HCT116 (cell line): ENCODE data around the gene TUBA3D. TPM values are rescaled to one million over a fixed set of nuclear protein-coding genes. Genes with fewer than 3 reads are reported as not detected.
A peak's percentile ranks its signal among the peaks of the same experiment; 100 is the strongest.
"Not testable (repeated sequence)": the region's sequence is repeated elsewhere in the genome, so short reads cannot be mapped to it uniquely, and the experiment has no call there.

ENCODE experiments used
- ATAC-seq: fragments of 200-7000 bp; cut with Tn5 transposase; 2 replicates; pipeline ENCODE4 v1.9.1; 2020; ENCODE audit warnings: mild to moderate bottlenecking, moderate library complexity
- BruUV-seq: library from RNA; stranded (reverse); fragments of 400-500 nt; replicated peaks from 2 replicates; lab custom pipeline; 2021; lab: Mats Ljungman, UMichigan
- CTCF ChIA-PET: fragments of 300-600 bp; sonication (Branson Sonifier 250); formaldehyde crosslinking; loops from one replicate; lab custom pipeline; 2021; ENCODE audit warnings: antibody characterized with exemption; lab: Charles Lee
- POLR2A ChIA-PET: fragments of 300-600, 350-600 bp; sonication (Branson Sonifier 250); formaldehyde crosslinking; loops from one replicate; lab custom pipeline; 2021; ENCODE audit warnings: antibody characterized with exemption; lab: Charles Lee
- RAD21 ChIA-PET, 2 experiments: fragments of 300-600 bp; sonication (Branson Sonifier 250); formaldehyde crosslinking; loops; one replicate each; lab custom pipeline; 2023; ENCODE audit warnings: low total read pairs in 2 of 2; ENCODE audit not compliant: uncharacterized antibody in 2 of 2, unreplicated experiment in 2 of 2, low non-redundant PET in 1 of 2; lab: Charles Lee
- DNase-seq: peaks from one replicate; pipeline ENCODE4 v3.0.0-alpha.2; 2010; ENCODE audit warnings: low read depth, low spot score
- H2AFZ ChIP-seq: fragments of 200-600 bp; shearing (Covaris generic), sonication (generic); 2 replicates; pipeline ENCODE4 v1.6.1; 2017; ENCODE audit warnings: low read depth, mixed run types, mixed read lengths, antibody characterized with exemption, low read length; ENCODE audit not compliant: poor library complexity, severe bottlenecking
- H3K27ac ChIP-seq: 2 replicates; pipeline ENCODE4 v1.5.1; 2012; ENCODE audit warnings: low read depth, low read length
- H3K27me3 ChIP-seq: fragments of 200-600 bp; sonication (generic); 2 replicates; pipeline ENCODE4 v1.6.1; 2016; ENCODE audit warnings: mixed run types, low read length, mixed read lengths; ENCODE audit not compliant: insufficient read depth
- H3K36me3 ChIP-seq, 2 experiments: fragments of 200-500 bp in 1 of 2; fragments of 200-600 bp in 1 of 2; sonication (Bioruptor generic) in 1 of 2; sonication (generic) in 1 of 2; 2 replicates each; pipeline versions ENCODE4 v1.5.1 to v1.6.1; 2014 to 2016; ENCODE audit warnings: low read length in 2 of 2, inconsistent platforms in 1 of 2, mixed read lengths in 1 of 2, mixed run types in 1 of 2; ENCODE audit not compliant: insufficient read depth in 2 of 2, control insufficient read depth in 1 of 2
- H3K4me1 ChIP-seq, 2 experiments: fragments of 200-600 bp in 1 of 2; sonication (generic) in 1 of 2; 2 replicates each; pipeline versions ENCODE4 v1.5.1 to v1.6.1; 2012 to 2017; ENCODE audit warnings: low read length in 2 of 2, inconsistent platforms in 1 of 2, mild to moderate bottlenecking in 1 of 2, mixed read lengths in 1 of 2, mixed run types in 1 of 2, moderate library complexity in 1 of 2; ENCODE audit not compliant: insufficient read depth in 2 of 2, control insufficient read depth in 1 of 2
- H3K4me2 ChIP-seq: fragments of 200-600 bp; sonication (generic); 2 replicates; pipeline ENCODE4 v1.6.1; 2017; ENCODE audit warnings: mixed run types, low read length, mixed read lengths
- H3K4me3 ChIP-seq, 2 experiments: fragments of 200-600 bp in 1 of 2; sonication (generic) in 1 of 2; replicated peaks in 1 of 2; 2 replicates each; pipeline ENCODE4 v1.5.1; 2011 to 2016; ENCODE audit warnings: low read length in 2 of 2, control low read depth in 1 of 2, low read depth in 1 of 2, mild to moderate bottlenecking in 1 of 2, mixed read lengths in 1 of 2, mixed run types in 1 of 2
- H3K79me2 ChIP-seq: fragments of 200-600 bp; sonication (generic); 2 replicates; pipeline ENCODE4 v1.6.1; 2017; ENCODE audit warnings: mild to moderate bottlenecking, mixed run types, low read length, moderate library complexity, mixed read lengths; ENCODE audit not compliant: insufficient read depth
- H3K9ac ChIP-seq: fragments of 200-600 bp; sonication (generic); 2 replicates; pipeline ENCODE4 v1.6.1; 2016; ENCODE audit warnings: low read length, mixed read lengths
- H3K9me2 ChIP-seq: fragments of 200-600 bp; sonication (generic), shearing (Covaris generic); 2 replicates; pipeline ENCODE4 v1.6.1; 2017; ENCODE audit warnings: mixed run types, mild to moderate bottlenecking, moderate library complexity; ENCODE audit not compliant: insufficient read depth
- H3K9me3 ChIP-seq, 2 experiments: fragments of 200-500 bp in 1 of 2; fragments of 200-600 bp in 1 of 2; sonication (Bioruptor generic) in 1 of 2; sonication (generic) in 1 of 2; 2 replicates each; pipeline ENCODE4 v1.6.1; 2014 to 2017; ENCODE audit warnings: low read length in 2 of 2, mixed read lengths in 2 of 2, inconsistent platforms in 1 of 2, low read depth in 1 of 2, mild to moderate bottlenecking in 1 of 2, mixed run types in 1 of 2, moderate library complexity in 1 of 2; ENCODE audit not compliant: control insufficient read depth in 1 of 2, insufficient read depth in 1 of 2
- H4K20me1 ChIP-seq: fragments of 200-600 bp; sonication (generic), shearing (Covaris generic); 2 replicates; pipeline ENCODE4 v1.6.1; 2017; ENCODE audit warnings: mixed run types, mild to moderate bottlenecking, moderate library complexity; ENCODE audit not compliant: insufficient read depth
- intact Hi-C: fragments of 100-400 bp; cut with micrococcal nuclease; formaldehyde crosslinking; loops from 2 replicates; pipeline ENCODE4 v1.10.0; 2022
- total RNA-seq: library from RNA; stranded (reverse); gene quantifications from one replicate; pipeline ENCODE4 v1.2.1, GENCODE V29; 2021; ENCODE audit not compliant: unreplicated experiment

The TUBA3D gene
- total RNA-seq, 1 experiment from 2014 or later, result not detected

DNA sequence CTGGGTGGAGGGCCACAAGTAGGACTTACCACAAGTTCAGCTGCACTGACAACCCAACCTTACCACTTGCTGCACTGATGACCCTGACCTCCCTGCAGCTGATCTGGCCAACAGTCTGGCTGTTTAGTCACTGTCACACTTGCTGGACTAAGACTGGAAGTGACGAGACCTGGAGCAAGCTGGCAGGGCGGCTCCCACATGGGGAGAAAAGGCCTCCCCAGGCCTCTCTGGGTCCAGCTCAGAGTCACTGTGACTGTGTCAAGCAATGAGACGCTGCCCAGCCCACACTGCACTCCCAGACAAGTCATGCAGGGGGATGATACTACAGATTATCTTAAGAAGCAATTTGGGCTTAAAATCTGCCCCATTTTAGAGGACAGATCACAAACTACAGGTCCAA, 5.0 kb upstream of the TUBA3D start:
- H2AFZ ChIP-seq, H3K4me2 ChIP-seq, H3K27me3 ChIP-seq, intact Hi-C loops, H3K9ac ChIP-seq, H3K9me2 ChIP-seq, CTCF ChIA-PET, H3K79me2 ChIP-seq, ATAC-seq, BruUV-seq, H3K4me1 ChIP-seq, DNase-seq, POLR2A ChIA-PET, RAD21 ChIA-PET, H3K9me3 ChIP-seq, H3K36me3 ChIP-seq, H4K20me1 ChIP-seq, H3K4me3 ChIP-seq, H3K27ac ChIP-seq: not testable (repeated sequence)

- H3K4me3 ChIP-seq, H3K9me2 ChIP-seq, H2AFZ ChIP-seq, RAD21 ChIA-PET, H3K36me3 ChIP-seq, H4K20me1 ChIP-seq, BruUV-seq, CTCF ChIA-PET, H3K79me2 ChIP-seq, H3K27ac ChIP-seq, POLR2A ChIA-PET, intact Hi-C loops, H3K4me1 ChIP-seq, H3K9ac ChIP-seq, H3K9me3 ChIP-seq, H3K27me3 ChIP-seq, H3K4me2 ChIP-seq, DNase-seq: not testable (repeated sequence)
- ATAC-seq, result peak; percentile 64
Observed at GRCh38 chr2:131471624-131472023, 4.3 kb upstream of the TUBA3D start.

DNA sequence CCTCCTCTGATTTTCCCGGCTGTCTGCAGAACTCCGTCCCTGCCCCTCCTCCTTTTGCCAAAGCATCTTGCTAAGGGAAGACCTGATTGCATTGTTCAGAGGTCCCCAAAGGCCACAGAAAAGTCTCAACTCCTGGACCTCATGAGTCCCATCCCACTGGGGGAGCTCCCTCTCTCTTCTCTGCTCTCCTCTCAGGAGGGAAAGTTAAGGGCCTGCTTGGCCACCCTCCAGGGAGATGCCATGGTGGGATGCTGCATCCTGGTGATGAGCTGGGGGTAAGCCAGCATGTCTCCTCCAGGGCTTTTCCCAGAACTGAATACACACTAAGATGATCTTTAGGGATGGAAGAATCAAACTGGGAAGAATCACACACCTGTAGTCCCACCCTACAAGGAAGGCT, 2.7 kb upstream of the TUBA3D start:
- RAD21 ChIA-PET, DNase-seq, H3K79me2 ChIP-seq, intact Hi-C loops, H2AFZ ChIP-seq, ATAC-seq, POLR2A ChIA-PET, H3K9me2 ChIP-seq, H3K9me3 ChIP-seq, CTCF ChIA-PET, BruUV-seq, H3K4me1 ChIP-seq, H3K9ac ChIP-seq, H3K36me3 ChIP-seq, H3K27ac ChIP-seq, H3K4me2 ChIP-seq, H3K4me3 ChIP-seq, H4K20me1 ChIP-seq, H3K27me3 ChIP-seq: not testable (repeated sequence)

GRCh38 chr2:131476363-131476762, 444 bp downstream of the TUBA3D start:
- BruUV-seq, H3K9ac ChIP-seq, DNase-seq, H4K20me1 ChIP-seq, H3K27me3 ChIP-seq, CTCF ChIA-PET, H3K9me3 ChIP-seq, POLR2A ChIA-PET, H3K9me2 ChIP-seq, H3K27ac ChIP-seq, H3K4me2 ChIP-seq, ATAC-seq, H2AFZ ChIP-seq, H3K4me3 ChIP-seq, H3K36me3 ChIP-seq, H3K4me1 ChIP-seq, H3K79me2 ChIP-seq, intact Hi-C loops, RAD21 ChIA-PET: not testable (repeated sequence)

DNA sequence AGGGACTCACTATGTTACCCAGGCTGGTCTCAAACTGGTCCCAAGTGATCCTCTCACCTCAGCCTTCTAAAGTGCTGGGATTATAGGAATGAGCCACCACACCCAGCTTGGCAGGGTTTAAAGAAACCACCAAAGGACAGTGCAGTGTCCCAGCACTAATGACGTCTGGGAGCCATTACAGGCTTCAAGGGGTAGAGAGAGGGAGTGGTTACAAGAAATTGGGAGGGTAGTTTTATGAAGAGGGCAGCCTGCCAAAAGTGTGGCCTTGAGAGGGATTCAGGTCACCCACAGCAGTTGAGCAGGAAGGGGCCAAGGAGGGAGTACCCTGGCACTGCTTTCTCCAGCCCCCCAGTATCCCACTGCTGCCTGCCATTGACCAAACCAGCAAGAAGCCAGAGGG, 1.3 kb downstream of the TUBA3D start:
- H3K9ac ChIP-seq, H3K4me2 ChIP-seq, CTCF ChIA-PET, H3K27ac ChIP-seq, H3K27me3 ChIP-seq, H3K4me3 ChIP-seq, POLR2A ChIA-PET, ATAC-seq, DNase-seq, H3K9me2 ChIP-seq, intact Hi-C loops, H3K9me3 ChIP-seq, RAD21 ChIA-PET, BruUV-seq, H3K36me3 ChIP-seq, H4K20me1 ChIP-seq, H3K79me2 ChIP-seq, H2AFZ ChIP-seq, H3K4me1 ChIP-seq: not testable (repeated sequence)
